Fibroblast of mammary gland (primary cell): Measurements from ENCODE around the gene CDH23.

Experiments used
- DNase-seq: peaks from one replicate; pipeline ENCODE4 v3.0.0-alpha.2; 2010; ENCODE audit warnings: low read depth
- H3K4me3 ChIP-seq: 2 replicates; pipeline ENCODE4 v1.5.1; 2011; ENCODE audit warnings: low read depth, mild to moderate bottlenecking, low read length, moderate library complexity; ENCODE audit not compliant: control insufficient read depth
- CTCF ChIP-seq: conservative IDR thresholded peaks from 2 replicates; pipeline ENCODE4 v1.5.1; 2011; ENCODE audit warnings: low read depth, low read length, inconsistent platforms; ENCODE audit not compliant: control insufficient read depth, insufficient read depth

The CDH23 gene

GRCh38 chr10:71603150-71603549, 206.4 kb downstream of the CDH23 start:
- no peak overlapping the region for H3K4me3 ChIP-seq
- TF ChIP-seq CTCF = no peak
- DNase-seq = no peak

GRCh38 chr10:71603754-71604153, 207.0 kb downstream of the CDH23 start:
- TF ChIP-seq CTCF = no peak
- no peak overlapping the region for H3K4me3 ChIP-seq
- DNase-seq = no peak

- no peak overlapping the region for H3K4me3 ChIP-seq
- no peak for DNase-seq
- no peak for TF ChIP-seq CTCF
Measured at GRCh38 chr10:71604324-71605018, 207.8 kb downstream of the CDH23 start.

GRCh38 chr10:71605263-71605962, 208.7 kb downstream of the CDH23 start:
- no peak overlapping the region for H3K4me3 ChIP-seq
- no peak for TF ChIP-seq CTCF
- DNase-seq = no peak

- TF ChIP-seq CTCF = no peak
- DNase-seq = no peak
- H3K4me3 ChIP-seq = no peak overlapping the region
Measured at GRCh38 chr10:71606257-71607081, 209.7 kb downstream of the CDH23 start.

- no peak for DNase-seq
- H3K4me3 ChIP-seq = no peak overlapping the region
- TF ChIP-seq CTCF = no peak
Measured at GRCh38 chr10:71607082-71607443, 210.3 kb downstream of the CDH23 start.
